Trophoblast cell (in vitro differentiated cells and primary cell): ENCODE measurements around the gene IL17REL.

ENCODE experiments used
- DNase-seq, 2 donors: peaks; one replicate each; pipeline ENCODE4 v3.0.0-alpha.2; 2016
- H2AFZ ChIP-seq: 2 replicates; pipeline ENCODE4 v1.6.1; 2013; ENCODE audit warnings: low read length, moderate library complexity, mild to moderate bottlenecking; ENCODE audit not compliant: insufficient read depth, poor library complexity
- H2AK5ac ChIP-seq: 2 replicates; pipeline ENCODE4 v1.6.1; 2013; ENCODE audit warnings: mild to moderate bottlenecking, low read length
- H2BK120ac ChIP-seq: 2 replicates; pipeline ENCODE4 v1.6.1; 2013; ENCODE audit warnings: low read length, mild to moderate bottlenecking, moderate library complexity; ENCODE audit not compliant: insufficient read depth, poor library complexity
- H2BK12ac ChIP-seq: 2 replicates; pipeline ENCODE4 v1.6.1; 2013; ENCODE audit warnings: mild to moderate bottlenecking, low read length, moderate library complexity
- H2BK5ac ChIP-seq: 2 replicates; pipeline ENCODE4 v1.6.1; 2013; ENCODE audit warnings: low read length, low read depth, moderate library complexity, mild to moderate bottlenecking; ENCODE audit not compliant: poor library complexity
- H3K14ac ChIP-seq: 2 replicates; pipeline ENCODE4 v1.6.1; 2013; ENCODE audit warnings: mild to moderate bottlenecking, low read length
- H3K18ac ChIP-seq: 2 replicates; pipeline ENCODE4 v1.6.1; 2013; ENCODE audit warnings: mild to moderate bottlenecking, low read length
- H3K23ac ChIP-seq: 2 replicates; pipeline ENCODE4 v1.6.1; 2013; ENCODE audit warnings: low read length
- H3K27ac ChIP-seq: 2 replicates; pipeline ENCODE4 v1.5.1; 2013; ENCODE audit warnings: low read depth, mild to moderate bottlenecking, inconsistent platforms, low read length, moderate library complexity
- H3K27me3 ChIP-seq: 2 replicates; pipeline ENCODE4 v1.6.1; 2013; ENCODE audit warnings: inconsistent platforms, mild to moderate bottlenecking, low read length, moderate library complexity; ENCODE audit not compliant: insufficient read depth
- H3K36me3 ChIP-seq, 2 experiments: 1 replicate in 1 of 2; 2 replicates in 1 of 2; pipeline ENCODE4 v1.6.1; 2013; ENCODE audit warnings: low read length in 2 of 2, mild to moderate bottlenecking in 2 of 2, moderate library complexity in 1 of 2; ENCODE audit not compliant: insufficient read depth in 2 of 2, control insufficient read depth in 1 of 2
- H3K4ac ChIP-seq: 2 replicates; pipeline ENCODE4 v1.6.1; 2013; ENCODE audit warnings: low read depth, mild to moderate bottlenecking, low read length, moderate library complexity
- H3K4me1 ChIP-seq, 2 experiments: 1 replicate in 1 of 2; 2 replicates in 1 of 2; pipeline ENCODE4 v1.6.1; 2013; ENCODE audit warnings: low read length in 2 of 2, mild to moderate bottlenecking in 2 of 2, moderate library complexity in 1 of 2; ENCODE audit not compliant: insufficient read depth in 2 of 2, control insufficient read depth in 1 of 2
- H3K4me2 ChIP-seq: 2 replicates; pipeline ENCODE4 v1.6.1; 2013; ENCODE audit warnings: inconsistent platforms, mild to moderate bottlenecking, low read length, moderate library complexity
- H3K4me3 ChIP-seq: 2 replicates; pipeline ENCODE4 v1.5.1; 2013; ENCODE audit warnings: mild to moderate bottlenecking, low read depth, low read length, inconsistent platforms
- H3K79me1 ChIP-seq: one replicate; pipeline ENCODE4 v1.6.1; 2013; ENCODE audit warnings: low read length
- H3K79me2 ChIP-seq: 2 replicates; pipeline ENCODE4 v1.6.1; 2013; ENCODE audit warnings: low read length, mild to moderate bottlenecking; ENCODE audit not compliant: control insufficient read depth, insufficient read depth, poor library complexity
- H3K9ac ChIP-seq: 2 replicates; pipeline ENCODE4 v1.6.1; 2013; ENCODE audit warnings: mild to moderate bottlenecking, low read length
- H3K9me3 ChIP-seq: 2 replicates; pipeline ENCODE4 v1.6.1; 2013; ENCODE audit warnings: low read depth, mild to moderate bottlenecking, control low read depth, inconsistent platforms, low read length; ENCODE audit not compliant: insufficient read depth
- H4K12ac ChIP-seq: 2 replicates; pipeline ENCODE4 v1.6.1; 2013; ENCODE audit warnings: low read depth, mild to moderate bottlenecking, low read length, moderate library complexity
- H4K8ac ChIP-seq: 2 replicates; pipeline ENCODE4 v1.6.1; 2013; ENCODE audit warnings: low read depth, mild to moderate bottlenecking, low read length, moderate library complexity
- H4K91ac ChIP-seq: one replicate; pipeline ENCODE4 v1.6.1; 2013; ENCODE audit warnings: low read depth, mild to moderate bottlenecking, low read length, moderate library complexity
- WGBS: extraction: QIAGEN DNeasy Blood & Tissue Kit; methylation state at CpG from one replicate; pipeline ENCODE4 v1.1.7; 2013; ENCODE audit warnings: missing lambda C conversion rate; ENCODE audit not compliant: insufficient read length, insufficient coverage; ENCODE audit errors: extremely low coverage; 5-methylcytosine and 5-hydroxymethylcytosine counted together

The IL17REL gene

DNA sequence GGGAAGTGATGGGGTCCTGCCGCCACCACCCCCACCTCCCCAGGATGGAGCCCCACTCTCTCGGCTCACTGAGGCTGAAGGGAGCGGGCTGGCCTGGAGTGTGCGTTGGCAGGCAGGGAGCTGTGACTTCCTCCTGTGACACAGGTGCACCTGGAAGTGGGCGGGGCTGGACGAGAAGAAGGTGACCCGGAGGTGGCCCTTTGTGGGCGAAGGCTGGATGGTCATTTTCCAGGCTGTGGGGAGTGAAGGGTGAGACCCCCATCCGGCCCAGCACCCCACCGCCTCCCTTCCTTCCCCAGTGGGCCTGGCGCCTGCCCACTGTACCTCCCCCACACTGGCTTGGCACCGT, 15.3 kb downstream of the IL17REL start:
- Histone ChIP-seq H3K79me2 (no peaks in the 10 kb centered on the region), H3K36me3 (no peaks in the 10 kb centered on the region), H3K4ac (no peak overlapping the region), H3K27ac (no peak overlapping the region), H3K9ac (no peak overlapping the region), H4K12ac (no peak overlapping the region), H3K79me1 (no peaks in the 10 kb centered on the region), H3K27me3 (peaks cover 5% of the 10 kb centered on the region), H2AK5ac (no peak overlapping the region), H2AFZ (no peak overlapping the region), H4K91ac (no peak overlapping the region), H3K4me3 (no peak overlapping the region), H2BK12ac (no peak overlapping the region), H3K4me2 (no peak overlapping the region), H2BK5ac (no peak overlapping the region), H3K18ac (no peak overlapping the region), H3K23ac (no peak overlapping the region), H3K9me3 (peaks cover 21% of the 10 kb centered on the region), H3K4me1 (peaks cover 0 to 3% of the 10 kb centered on the region in 2 experiments), H4K8ac (no peak overlapping the region), H2BK120ac (no peak overlapping the region), H3K14ac (no peak overlapping the region)
- WGBS, result no CpG with 5 or more reads among the region's 12 CpGs
- no peak for DNase-seq

DNA sequence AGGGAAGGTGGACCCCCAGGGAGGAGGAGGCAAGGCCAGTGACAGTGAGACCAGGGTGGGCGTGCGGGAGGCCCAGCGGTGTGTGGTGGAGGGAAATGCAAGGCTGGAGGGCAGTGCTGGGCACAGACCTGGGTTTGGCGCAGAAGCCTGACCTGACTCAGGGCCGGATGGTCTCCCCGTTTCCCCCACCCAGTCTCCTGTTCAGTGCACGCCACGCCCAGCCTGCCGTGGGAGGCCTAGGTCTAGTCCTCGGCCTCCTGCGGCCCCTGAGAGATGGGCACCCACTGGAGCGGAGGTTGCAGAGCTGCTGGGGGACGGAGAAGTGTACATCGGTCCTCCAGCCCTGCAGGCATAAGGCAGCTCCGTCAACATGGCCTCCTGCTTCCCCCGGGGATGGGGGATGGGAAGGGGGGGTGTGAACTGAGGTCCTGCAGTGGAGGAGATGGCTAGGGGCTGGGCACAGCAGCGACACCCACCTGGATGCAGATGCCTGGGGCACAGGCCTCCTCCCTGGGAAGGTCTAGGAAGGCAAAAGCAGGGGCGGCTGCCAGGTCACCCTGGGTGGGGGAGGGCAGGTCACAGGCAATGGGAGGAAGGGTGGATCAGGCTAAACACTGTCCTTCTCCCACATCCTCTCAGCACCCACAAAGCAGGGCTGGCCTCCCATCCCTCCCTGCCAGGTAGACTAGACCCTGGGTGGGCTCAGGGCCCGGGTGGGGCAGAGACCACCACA, 15.9 kb downstream of the IL17REL start:
- no peak overlapping the region for H2BK12ac ChIP-seq
- no peak overlapping the region for H3K9ac ChIP-seq
- H3K9me3 ChIP-seq, result peaks cover 22% of the 10 kb centered on the region
- no peak overlapping the region for H2AK5ac ChIP-seq
- H3K79me2 ChIP-seq, result no peaks in the 10 kb centered on the region
- no peak overlapping the region for H2BK120ac ChIP-seq
- H3K4me2 ChIP-seq, result no peak overlapping the region
- H3K4ac ChIP-seq, result no peak overlapping the region
- H4K8ac ChIP-seq, result no peak overlapping the region
- no peak overlapping the region for H2BK5ac ChIP-seq
- H2AFZ ChIP-seq, result no peak overlapping the region
- no peak overlapping the region for H3K14ac ChIP-seq
- no peak for DNase-seq
- no peak overlapping the region for H3K27ac ChIP-seq
- no peak overlapping the region for H4K91ac ChIP-seq
- no peak overlapping the region for H3K18ac ChIP-seq
- H3K36me3 ChIP-seq, result no peaks in the 10 kb centered on the region
- H3K79me1 ChIP-seq, result no peaks in the 10 kb centered on the region
- H3K4me1 ChIP-seq, result peaks cover 0 to 3% of the 10 kb centered on the region in 2 experiments
- H3K23ac ChIP-seq, result no peak overlapping the region
- no peak overlapping the region for H4K12ac ChIP-seq
- no CpG with 5 or more reads among the region's 19 CpGs for WGBS
- peaks cover 5% of the 10 kb centered on the region for H3K27me3 ChIP-seq
- H3K4me3 ChIP-seq, result no peak overlapping the region

DNA sequence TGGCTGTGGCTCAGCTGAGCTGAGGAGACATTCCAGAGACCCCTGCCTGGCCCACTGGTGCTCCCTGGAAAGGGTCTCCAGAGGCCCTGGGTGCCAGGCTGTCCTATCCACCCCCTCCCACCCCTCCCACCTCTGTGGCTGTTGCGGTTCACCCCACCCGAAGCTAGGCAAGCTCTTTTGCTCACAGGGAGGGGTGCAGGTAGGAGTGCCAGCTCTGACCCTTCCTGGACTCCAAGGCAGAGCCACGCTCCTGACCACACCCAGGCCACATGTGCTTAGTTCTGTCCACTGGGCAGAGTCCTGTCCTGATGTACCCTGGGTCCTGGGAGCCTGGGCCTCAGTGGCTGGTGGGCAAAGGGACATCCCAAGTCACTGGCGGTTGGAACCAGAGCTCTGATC, 16.4 kb downstream of the IL17REL start:
- Histone ChIP-seq H3K4me1 (peaks cover 0 to 3% of the 10 kb centered on the region in 2 experiments), H2BK120ac (no peak overlapping the region), H3K4me3 (no peak overlapping the region), H3K23ac (no peak overlapping the region), H3K4ac (no peak overlapping the region), H2AFZ (no peak overlapping the region), H2BK5ac (no peak overlapping the region), H4K12ac (no peak overlapping the region), H2BK12ac (no peak overlapping the region), H3K9ac (no peak overlapping the region), H3K79me1 (no peaks in the 10 kb centered on the region), H3K79me2 (no peaks in the 10 kb centered on the region), H3K4me2 (no peak overlapping the region), H2AK5ac (no peak overlapping the region), H3K27ac (no peak overlapping the region), H3K9me3 (peaks cover 22% of the 10 kb centered on the region), H3K36me3 (no peaks in the 10 kb centered on the region), H3K18ac (no peak overlapping the region), H4K91ac (no peak overlapping the region), H3K27me3 (peaks cover 5% of the 10 kb centered on the region), H3K14ac (no peak overlapping the region), H4K8ac (no peak overlapping the region)
- no CpG with 5 or more reads among the region's 4 CpGs for WGBS
- no peak for DNase-seq

DNA sequence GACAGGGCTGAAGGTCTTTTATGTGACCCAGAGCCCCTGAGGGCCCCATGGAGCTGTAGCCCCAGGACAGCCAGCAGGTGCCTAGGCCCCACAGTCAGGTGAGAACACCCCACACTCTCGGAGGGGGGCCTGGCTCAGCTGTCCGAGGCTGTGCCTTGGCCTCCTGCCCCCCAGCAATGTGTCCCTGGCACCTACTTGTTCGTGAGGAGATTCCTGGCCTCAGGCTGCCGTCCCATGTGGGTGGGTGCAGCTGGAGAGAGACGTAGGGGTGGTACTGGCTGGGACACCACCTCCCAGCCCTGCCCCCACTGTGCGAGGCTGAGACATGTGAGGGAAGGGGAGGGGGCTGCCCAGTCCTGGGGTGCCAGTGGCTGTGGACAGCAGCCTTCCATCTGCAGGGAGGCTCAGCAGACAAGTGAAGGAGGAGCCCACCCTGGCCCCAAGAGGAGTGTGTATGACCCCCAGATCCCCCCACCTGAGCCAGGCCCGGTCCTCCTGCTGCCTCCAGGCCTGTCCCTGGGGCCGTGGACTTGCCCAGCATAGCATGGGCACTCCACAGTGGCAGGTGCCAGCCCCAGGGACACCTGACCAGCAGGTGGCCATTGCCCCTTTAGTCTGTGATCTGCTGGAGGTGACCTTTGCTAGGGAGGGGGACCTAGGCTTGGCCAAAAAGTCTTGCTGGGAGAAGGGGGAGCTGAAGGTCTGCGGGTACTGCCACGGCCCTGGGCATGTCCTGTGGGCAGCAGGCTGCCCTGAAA, 17.0 kb downstream of the IL17REL start:
- Histone ChIP-seq H4K8ac (no peak overlapping the region), H3K27me3 (peaks cover 5% of the 10 kb centered on the region), H2AK5ac (no peak overlapping the region), H4K91ac (no peak overlapping the region), H3K9ac (no peak overlapping the region), H3K79me1 (no peaks in the 10 kb centered on the region), H3K4ac (no peak overlapping the region), H2AFZ (no peak overlapping the region), H2BK12ac (no peak overlapping the region), H3K23ac (no peak overlapping the region), H3K27ac (no peak overlapping the region), H2BK120ac (no peak overlapping the region), H3K18ac (no peak overlapping the region), H2BK5ac (no peak overlapping the region), H3K9me3 (peaks cover 26% of the 10 kb centered on the region), H3K4me3 (peak overlapping the region; percentile 16), H3K36me3 (no peaks in the 10 kb centered on the region), H3K4me1 (peaks cover 0 to 3% of the 10 kb centered on the region in 2 experiments), H4K12ac (no peak overlapping the region), H3K14ac (no peak overlapping the region), H3K4me2 (no peak overlapping the region), H3K79me2 (no peaks in the 10 kb centered on the region)
- no CpG with 5 or more reads among the region's 10 CpGs for WGBS
- no peak for DNase-seq
